Measurements from ENCODE around the gene GPR61.

The GPR61 gene

DNA sequence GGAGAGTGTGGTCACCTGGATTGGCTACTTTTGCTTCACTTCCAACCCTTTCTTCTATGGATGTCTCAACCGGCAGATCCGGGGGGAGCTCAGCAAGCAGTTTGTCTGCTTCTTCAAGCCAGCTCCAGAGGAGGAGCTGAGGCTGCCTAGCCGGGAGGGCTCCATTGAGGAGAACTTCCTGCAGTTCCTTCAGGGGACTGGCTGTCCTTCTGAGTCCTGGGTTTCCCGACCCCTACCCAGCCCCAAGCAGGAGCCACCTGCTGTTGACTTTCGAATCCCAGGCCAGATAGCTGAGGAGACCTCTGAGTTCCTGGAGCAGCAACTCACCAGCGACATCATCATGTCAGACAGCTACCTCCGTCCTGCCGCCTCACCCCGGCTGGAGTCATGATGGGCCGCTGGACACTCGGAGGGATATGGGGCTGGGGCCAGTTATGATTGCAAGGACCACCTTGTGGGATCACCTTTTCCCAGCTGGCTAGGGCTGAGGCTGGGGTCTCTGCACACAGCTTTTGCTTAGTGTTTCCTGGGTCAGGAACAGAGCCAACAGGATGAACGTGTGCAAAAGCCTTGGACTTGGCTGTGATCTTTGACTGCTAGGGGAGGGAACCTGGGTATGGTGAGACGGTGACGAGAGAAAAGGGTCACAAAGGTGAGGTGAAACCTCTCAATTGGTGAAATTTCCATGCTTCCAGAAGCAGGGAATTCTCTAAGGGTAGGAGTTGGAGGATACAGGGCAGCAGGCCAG is 4.5 kb downstream of the GPR61 start:
- H3K9ac ChIP-seq (ENCODE audit: low read depth, low read length, poor library complexity): no peak overlapping the region
- H3K27ac ChIP-seq (replicated peaks; ENCODE audit: low read length): no peak overlapping the region
- H4K91ac ChIP-seq (ENCODE audit: low read depth, low read length, poor library complexity): no peak overlapping the region
- H3K23ac ChIP-seq (ENCODE audit: low read depth, low read length, poor library complexity): no peak overlapping the region
- H3K18ac ChIP-seq (ENCODE audit: low read length): no peak overlapping the region
- H2BK15ac ChIP-seq (ENCODE audit: low read length): no peak overlapping the region
- H3K4me2 ChIP-seq (ENCODE audit: insufficient read depth, low read length, poor library complexity, severe bottlenecking): no peak overlapping the region
- no peaks in the 10 kb centered on the region for H3K9me3 ChIP-seq (replicated peaks in 1 of 2; ENCODE audit: control insufficient read depth in 2 of 2, insufficient read depth in 1 of 2, low read depth in 1 of 2, low read length in 2 of 2)
- no peak overlapping the region for H2BK120ac ChIP-seq (ENCODE audit: low read depth, low read length)
- H2AK5ac ChIP-seq (ENCODE audit: low read depth, low read length): no peak overlapping the region
- peaks cover 5% of the 10 kb centered on the region for H3K79me1 ChIP-seq (ENCODE audit: low read depth, low read length)
- H3K14ac ChIP-seq (ENCODE audit: low read length): no peak overlapping the region
- H3K36me3 ChIP-seq (replicated peaks in 1 of 2; ENCODE audit: control insufficient read depth in 2 of 2, insufficient read depth in 2 of 2, low read length in 2 of 2): no peaks in the 10 kb centered on the region
- no peak overlapping the region for H2BK5ac ChIP-seq (ENCODE audit: low read length)
- no peak overlapping the region for H3K4me3 ChIP-seq (ENCODE audit: low read length in 2 of 2)
- H2AFZ ChIP-seq (ENCODE audit: low read length): no peak overlapping the region
- WGBS, 2 donors (ENCODE audit: extremely low coverage in 2 of 2, insufficient read length in 2 of 2, insufficient replicate concordance in 1 of 2): no CpG with 5 or more reads among the region's 14 CpGs
- peaks cover 4 to 10% of the 10 kb centered on the region in 2 donors for H3K4me1 ChIP-seq (ENCODE audit: control insufficient read depth in 2 of 2, insufficient read depth in 1 of 2, low read depth in 1 of 2, low read length in 2 of 2)
- peaks cover 0 to 24% (median 0%) of the 10 kb centered on the region in 3 experiments for H3K27me3 ChIP-seq (ENCODE audit: control insufficient read depth in 3 of 3, insufficient read depth in 3 of 3, low read depth in 1 of 3, low read length in 3 of 3)
- no peak overlapping the region for H2BK12ac ChIP-seq (ENCODE audit: low read length)
- no peak for DNase-seq (ENCODE audit: low spot score)
- H3K4ac ChIP-seq (ENCODE audit: low read length): no peak overlapping the region
- H4K8ac ChIP-seq (ENCODE audit: low read depth, low read length): no peak overlapping the region

DNA sequence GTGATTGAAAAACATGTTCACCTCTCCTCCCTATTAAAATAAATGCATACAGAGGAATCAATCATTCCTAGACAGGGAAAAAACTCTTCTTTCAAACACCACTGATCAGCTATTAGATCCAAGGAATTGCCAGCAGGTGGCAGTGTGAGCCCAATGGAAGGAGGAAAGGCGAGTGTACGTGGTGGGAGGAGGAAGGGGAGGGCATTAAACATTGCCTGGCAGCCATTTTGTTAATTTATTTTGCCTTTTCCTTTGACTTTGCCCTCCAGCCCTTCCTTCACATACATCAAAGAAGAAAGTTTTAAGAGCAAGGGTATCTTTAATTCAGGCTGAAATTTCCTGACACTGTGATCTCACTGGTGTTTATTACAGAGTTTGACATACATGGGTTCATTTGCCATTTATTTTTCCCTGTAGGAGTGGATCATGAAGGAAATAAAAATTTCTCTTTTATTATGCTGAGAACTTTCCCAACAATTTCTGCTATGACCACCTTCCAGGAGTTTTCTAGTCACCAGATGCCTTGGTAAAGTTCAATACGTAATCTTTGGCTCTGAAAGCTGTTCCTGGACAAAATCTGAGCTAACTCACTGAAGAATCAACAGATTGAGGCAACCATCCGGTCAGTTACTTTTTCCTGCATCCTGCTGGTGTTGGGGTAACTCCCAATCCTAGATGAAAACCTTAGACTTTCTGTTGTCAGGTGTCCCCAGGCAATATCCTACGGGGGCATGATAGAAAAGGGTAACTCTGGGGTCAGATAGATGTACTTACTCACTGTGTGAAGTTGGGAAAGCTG is 6.8 kb downstream of the GPR61 start:
- H2AFZ ChIP-seq (ENCODE audit: low read length): peak overlapping the region; percentile 68
- H3K4me1 ChIP-seq (ENCODE audit: control insufficient read depth in 2 of 2, insufficient read depth in 1 of 2, low read depth in 1 of 2, low read length in 2 of 2): peaks cover 2 to 17% of the 10 kb centered on the region in 2 donors
- no peak overlapping the region for H3K9ac ChIP-seq (ENCODE audit: low read depth, low read length, poor library complexity)
- peak overlapping the region in 1 of 2 donors; percentile 77 for H3K4me3 ChIP-seq (ENCODE audit: low read length in 2 of 2)
- DNase-seq (ENCODE audit: low spot score): peak; percentile 83
- H3K27me3 ChIP-seq (ENCODE audit: control insufficient read depth in 3 of 3, insufficient read depth in 3 of 3, low read depth in 1 of 3, low read length in 3 of 3): peaks cover 0 to 2% (median 0%) of the 10 kb centered on the region in 3 experiments
- no peaks in the 10 kb centered on the region for H3K9me3 ChIP-seq (replicated peaks in 1 of 2; ENCODE audit: control insufficient read depth in 2 of 2, insufficient read depth in 1 of 2, low read depth in 1 of 2, low read length in 2 of 2)
- H3K14ac ChIP-seq (ENCODE audit: low read length): no peak overlapping the region
- no peak overlapping the region for H2BK5ac ChIP-seq (ENCODE audit: low read length)
- H3K4ac ChIP-seq (ENCODE audit: low read length): no peak overlapping the region
- H2BK12ac ChIP-seq (ENCODE audit: low read length): no peak overlapping the region
- WGBS, 2 donors (ENCODE audit: extremely low coverage in 2 of 2, insufficient read length in 2 of 2, insufficient replicate concordance in 1 of 2): no CpG with 5 or more reads among the region's 5 CpGs
- H3K79me1 ChIP-seq (ENCODE audit: low read depth, low read length): peaks cover 5% of the 10 kb centered on the region
- H4K91ac ChIP-seq (ENCODE audit: low read depth, low read length, poor library complexity): no peak overlapping the region
- H2AK5ac ChIP-seq (ENCODE audit: low read depth, low read length): no peak overlapping the region
- H2BK120ac ChIP-seq (ENCODE audit: low read depth, low read length): no peak overlapping the region
- H3K27ac ChIP-seq (replicated peaks; ENCODE audit: low read length): no peak overlapping the region
- no peak overlapping the region for H3K18ac ChIP-seq (ENCODE audit: low read length)
- no peak overlapping the region for H3K4me2 ChIP-seq (ENCODE audit: insufficient read depth, low read length, poor library complexity, severe bottlenecking)
- no peaks in the 10 kb centered on the region for H3K36me3 ChIP-seq (replicated peaks in 1 of 2; ENCODE audit: control insufficient read depth in 2 of 2, insufficient read depth in 2 of 2, low read length in 2 of 2)
- no peak overlapping the region for H3K23ac ChIP-seq (ENCODE audit: low read depth, low read length, poor library complexity)
- H4K8ac ChIP-seq (ENCODE audit: low read depth, low read length): no peak overlapping the region
- H2BK15ac ChIP-seq (ENCODE audit: low read length): no peak overlapping the region

DNA sequence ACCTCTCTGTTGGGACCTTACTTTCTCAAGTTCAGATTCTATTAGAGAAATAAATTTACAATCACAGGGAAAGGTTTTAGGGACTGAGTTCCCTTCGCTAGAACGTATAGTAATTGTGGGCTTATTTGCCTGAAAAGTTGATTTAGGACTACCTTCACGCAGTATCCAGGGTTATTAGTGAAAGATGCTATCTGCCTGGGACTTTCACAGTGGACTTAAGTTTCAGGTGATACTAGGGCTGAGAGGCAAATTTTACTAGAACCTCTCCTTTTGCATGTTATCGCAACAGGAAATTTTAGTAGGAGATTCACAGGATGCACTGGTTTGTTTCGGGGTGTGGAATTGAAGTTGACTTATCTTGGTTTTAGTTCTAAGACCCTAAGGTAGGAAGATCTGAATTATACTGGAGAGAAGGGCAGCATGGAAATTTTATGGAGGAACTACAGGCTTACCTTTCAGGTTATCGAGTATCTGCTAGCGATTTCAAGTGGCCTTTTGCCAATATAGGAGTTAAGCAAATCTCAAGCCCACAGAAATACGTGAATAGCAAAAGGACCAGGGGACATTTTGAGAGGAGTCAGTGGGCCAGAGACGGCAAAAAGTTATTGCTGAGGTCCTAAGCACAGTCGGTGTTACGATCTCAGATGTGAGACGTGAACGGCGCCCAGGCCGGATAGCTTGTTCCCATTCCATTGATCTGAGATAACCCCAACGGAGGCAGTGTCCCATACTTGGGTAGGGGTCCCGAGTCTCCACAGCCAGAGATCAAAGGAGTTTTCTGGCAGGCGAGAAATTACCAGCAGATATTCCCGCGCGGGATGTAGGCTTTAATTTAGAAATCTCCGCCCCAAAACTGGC is 8.0 kb downstream of the GPR61 start:
- H3K23ac ChIP-seq (ENCODE audit: low read depth, low read length, poor library complexity): no peak overlapping the region
- H3K9me3 ChIP-seq (replicated peaks in 1 of 2; ENCODE audit: control insufficient read depth in 2 of 2, insufficient read depth in 1 of 2, low read depth in 1 of 2, low read length in 2 of 2): no peaks in the 10 kb centered on the region
- peak overlapping the region; percentile 77 to 99 for H3K4me3 ChIP-seq (ENCODE audit: low read length in 2 of 2)
- H3K9ac ChIP-seq (ENCODE audit: low read depth, low read length, poor library complexity): no peak overlapping the region
- no peak overlapping the region for H3K4ac ChIP-seq (ENCODE audit: low read length)
- H3K36me3 ChIP-seq (replicated peaks in 1 of 2; ENCODE audit: control insufficient read depth in 2 of 2, insufficient read depth in 2 of 2, low read length in 2 of 2): peaks cover 0 to 2% of the 10 kb centered on the region in 2 donors
- peak overlapping the region; percentile 54 for H3K4me2 ChIP-seq (ENCODE audit: insufficient read depth, low read length, poor library complexity, severe bottlenecking)
- peaks cover 2 to 17% of the 10 kb centered on the region in 2 donors for H3K4me1 ChIP-seq (ENCODE audit: control insufficient read depth in 2 of 2, insufficient read depth in 1 of 2, low read depth in 1 of 2, low read length in 2 of 2)
- H3K18ac ChIP-seq (ENCODE audit: low read length): no peak overlapping the region
- no peak overlapping the region for H2AK5ac ChIP-seq (ENCODE audit: low read depth, low read length)
- peak overlapping the region; percentile 87 for H2AFZ ChIP-seq (ENCODE audit: low read length)
- DNase-seq (ENCODE audit: low spot score): no peak
- no peaks in the 10 kb centered on the region for H3K27me3 ChIP-seq (ENCODE audit: control insufficient read depth in 3 of 3, insufficient read depth in 3 of 3, low read depth in 1 of 3, low read length in 3 of 3)
- no CpG with 5 or more reads among the region's 22 CpGs for WGBS, 2 donors (ENCODE audit: extremely low coverage in 2 of 2, insufficient read length in 2 of 2, insufficient replicate concordance in 1 of 2)
- H4K91ac ChIP-seq (ENCODE audit: low read depth, low read length, poor library complexity): no peak overlapping the region
- no peak overlapping the region for H3K27ac ChIP-seq (replicated peaks; ENCODE audit: low read length)
- no peak overlapping the region for H2BK15ac ChIP-seq (ENCODE audit: low read length)
- H3K79me1 ChIP-seq (ENCODE audit: low read depth, low read length): peaks cover 5% of the 10 kb centered on the region
- H2BK5ac ChIP-seq (ENCODE audit: low read length): no peak overlapping the region
- no peak overlapping the region for H3K14ac ChIP-seq (ENCODE audit: low read length)
- no peak overlapping the region for H2BK12ac ChIP-seq (ENCODE audit: low read length)
- no peak overlapping the region for H4K8ac ChIP-seq (ENCODE audit: low read depth, low read length)
- no peak overlapping the region for H2BK120ac ChIP-seq (ENCODE audit: low read depth, low read length)
